ENCODE measurements around the gene LAGE3.

DNA sequence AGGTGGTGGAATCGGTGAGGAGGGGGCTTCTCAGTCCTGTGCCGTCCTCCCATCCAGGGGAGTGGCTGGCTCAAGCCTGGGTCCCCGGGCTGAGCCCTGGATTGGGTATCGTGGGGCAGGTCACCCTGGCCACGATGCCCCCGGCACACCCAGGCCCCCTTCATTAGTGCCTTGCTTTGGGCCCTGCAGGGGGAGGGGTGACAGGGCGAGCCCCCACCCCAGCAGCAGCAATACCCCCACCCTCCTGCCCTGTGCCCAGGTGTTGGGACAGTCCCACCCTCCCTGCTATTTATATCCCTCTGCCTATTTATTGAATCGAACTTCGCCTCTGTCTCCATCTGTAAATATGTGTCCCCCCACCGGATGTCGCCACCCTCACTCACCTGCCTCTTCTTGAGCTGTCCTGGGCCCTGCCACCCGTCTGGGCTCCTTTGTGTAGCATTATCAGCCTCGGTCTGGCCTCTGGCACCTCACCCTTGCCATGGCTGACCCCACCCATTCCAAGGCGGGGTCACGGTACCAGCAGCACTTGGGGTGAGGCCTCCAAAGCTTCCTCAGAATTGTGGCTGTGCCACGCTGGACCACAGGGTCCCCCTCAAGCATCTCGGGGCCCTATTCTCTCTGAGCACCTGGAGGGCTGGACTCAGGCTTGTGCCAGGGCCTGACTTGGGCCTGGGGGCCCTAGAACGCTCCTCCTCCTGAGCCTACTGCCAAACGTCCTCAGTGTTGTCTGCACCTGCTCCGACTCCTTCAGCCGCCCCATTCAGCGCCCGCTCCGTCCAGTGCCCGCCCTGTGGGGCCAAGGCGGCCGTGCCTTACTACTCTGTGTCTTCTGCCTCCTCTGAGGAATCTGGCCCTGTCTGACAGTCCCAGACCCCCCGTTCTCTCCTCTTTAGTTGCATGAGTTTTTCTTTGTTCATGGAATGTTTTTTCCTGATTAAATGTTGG, 6.1 kb downstream of the LAGE3 start:
- TF ChIP-seq CTCF (IDR thresholded peaks at IDR 0.05; ENCODE audit: low read length) (no peak), EZH2 (IDR thresholded peaks at IDR 0.05; ENCODE audit: borderline replicate concordance, low read length) (no peak)
